Caco-2 (cell line): ENCODE data around the gene NBPF15. TPM values are rescaled to one million over a fixed set of nuclear protein-coding genes. Genes with fewer than 3 reads are reported as not detected.
"Not testable (repeated sequence)": the region's sequence is repeated elsewhere in the genome, so short reads cannot be mapped to it uniquely, and the experiment has no call there.

Experiments used
- BruUV-seq: library from RNA; stranded (reverse); fragments of 400-500 nt; replicated peaks from 2 replicates; lab custom pipeline; 2021; lab: Mats Ljungman, UMichigan
- CTCF ChIA-PET: fragments of 300-600 bp; sonication (Branson Sonifier 250); formaldehyde crosslinking; loops from one replicate; lab custom pipeline; 2022; ENCODE audit warnings: antibody characterized with exemption; lab: Charles Lee
- POLR2A ChIA-PET: fragments of 300-600 bp; sonication (Branson Sonifier 250); formaldehyde crosslinking; loops from one replicate; lab custom pipeline; 2022; ENCODE audit warnings: antibody characterized with exemption; lab: Charles Lee
- DNase-seq, 2 experiments: peaks; one replicate each; pipeline versions ENCODE4 v3.0.0 to v3.0.0-alpha.2; 2020 to 2022
- H3K27me3 ChIP-seq: replicated peaks from 2 replicates; pipeline ENCODE4 v1.6.0; 2011; ENCODE audit warnings: low read length; ENCODE audit not compliant: control insufficient read depth, insufficient read depth
- H3K36me3 ChIP-seq: 2 replicates; pipeline ENCODE4 v1.5.1; 2011; ENCODE audit warnings: low read length; ENCODE audit not compliant: control insufficient read depth, insufficient read depth
- H3K4me1 ChIP-seq: fragments of 250-450 bp; sonication (Bioruptor Pico); 2 replicates; pipeline ENCODE4 v1.5.1; 2020; ENCODE audit warnings: mild to moderate bottlenecking
- H3K4me3 ChIP-seq: 2 replicates; pipeline ENCODE4 v1.5.1; 2011; ENCODE audit warnings: low read depth, mild to moderate bottlenecking, control low read depth, low read length
- H3K9me3 ChIP-seq: fragments of 250-450 bp; sonication (Bioruptor Pico); 2 replicates; pipeline ENCODE4 v1.5.1; 2020; ENCODE audit warnings: mild to moderate bottlenecking, moderate library complexity
- H3K27ac Mint-ChIP-seq: one replicate; pipeline ENCODE4 v1.8.0; 2022; ENCODE audit warnings: mixed read lengths; ENCODE audit not compliant: unreplicated experiment
- H3K27me3 Mint-ChIP-seq: one replicate; pipeline ENCODE4 v1.8.0; 2022; ENCODE audit warnings: mixed read lengths; ENCODE audit not compliant: insufficient read depth, unreplicated experiment
- H3K36me3 Mint-ChIP-seq: one replicate; pipeline ENCODE4 v1.8.0; 2022; ENCODE audit warnings: mild to moderate bottlenecking, mixed read lengths; ENCODE audit not compliant: insufficient read depth, unreplicated experiment
- H3K4me1 Mint-ChIP-seq: one replicate; pipeline ENCODE4 v1.8.0; 2022; ENCODE audit warnings: low read depth, mixed read lengths; ENCODE audit not compliant: unreplicated experiment
- H3K4me3 Mint-ChIP-seq: one replicate; pipeline ENCODE4 v1.8.0; 2022; ENCODE audit warnings: mild to moderate bottlenecking, moderate library complexity, mixed read lengths; ENCODE audit not compliant: unreplicated experiment
- H3K9me3 Mint-ChIP-seq: one replicate; pipeline ENCODE4 v1.8.0; 2022; ENCODE audit warnings: mixed read lengths; ENCODE audit not compliant: unreplicated experiment
- intact Hi-C: fragments of 100-400 bp; cut with micrococcal nuclease; formaldehyde crosslinking; loops from one replicate; pipeline ENCODE4 v1.10.0; 2022; ENCODE audit not compliant: unreplicated experiment
- total RNA-seq: library from RNA; stranded (reverse); gene quantifications from 2 replicates; pipeline ENCODE4 v1.2.3, GENCODE V29; 2022

The NBPF15 gene
- total RNA-seq, 1 experiment from 2014 or later: 35.0 TPM

DNA sequence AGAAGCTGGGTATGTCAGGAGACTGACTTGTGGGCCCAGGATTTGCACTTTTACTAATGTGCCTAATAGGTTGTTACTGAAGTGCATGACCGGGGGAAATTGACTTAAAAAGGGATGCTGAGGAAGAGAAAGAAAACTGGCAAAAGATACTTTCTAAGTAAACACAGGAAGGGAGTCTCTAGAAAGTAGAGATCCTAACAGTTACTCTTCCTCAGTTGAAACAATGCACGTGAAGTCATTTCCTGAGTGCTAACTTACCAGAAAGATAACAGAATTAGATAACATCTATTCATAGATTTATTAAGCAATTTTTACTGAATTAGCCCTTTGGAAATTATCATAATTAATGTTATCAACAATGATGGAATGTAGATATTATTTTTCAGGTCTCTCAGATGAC, 12.4 kb upstream of the NBPF15 start:
- H3K36me3 Mint-ChIP-seq, H3K4me3 Mint-ChIP-seq, intact Hi-C loops, POLR2A ChIA-PET, H3K9me3 Mint-ChIP-seq, H3K4me1 ChIP-seq, H3K27ac Mint-ChIP-seq, BruUV-seq, H3K27me3 Mint-ChIP-seq, CTCF ChIA-PET, H3K36me3 ChIP-seq, H3K27me3 ChIP-seq, H3K9me3 ChIP-seq, H3K4me1 Mint-ChIP-seq, DNase-seq, H3K4me3 ChIP-seq: not testable (repeated sequence)

DNA sequence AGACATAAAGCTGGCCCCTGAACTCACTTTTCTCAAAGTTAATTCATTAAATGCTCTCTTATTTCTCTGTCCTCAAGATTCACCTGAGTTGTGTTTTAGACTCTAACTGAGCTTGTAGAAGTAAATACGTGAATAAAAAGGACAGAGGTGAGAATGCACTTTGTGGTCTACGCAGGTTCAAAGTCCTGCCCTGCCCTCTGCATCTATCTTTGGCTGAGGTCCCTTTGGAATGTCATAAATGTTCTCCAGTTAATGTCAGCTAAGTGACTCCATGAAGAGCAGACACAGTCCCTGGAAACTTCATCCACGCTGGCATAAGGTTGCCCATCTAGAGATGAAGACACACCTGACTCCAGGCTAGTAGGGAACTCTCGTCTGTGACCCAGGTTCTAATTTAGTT, 10.0 kb upstream of the NBPF15 start:
- BruUV-seq: not testable (repeated sequence)

DNA sequence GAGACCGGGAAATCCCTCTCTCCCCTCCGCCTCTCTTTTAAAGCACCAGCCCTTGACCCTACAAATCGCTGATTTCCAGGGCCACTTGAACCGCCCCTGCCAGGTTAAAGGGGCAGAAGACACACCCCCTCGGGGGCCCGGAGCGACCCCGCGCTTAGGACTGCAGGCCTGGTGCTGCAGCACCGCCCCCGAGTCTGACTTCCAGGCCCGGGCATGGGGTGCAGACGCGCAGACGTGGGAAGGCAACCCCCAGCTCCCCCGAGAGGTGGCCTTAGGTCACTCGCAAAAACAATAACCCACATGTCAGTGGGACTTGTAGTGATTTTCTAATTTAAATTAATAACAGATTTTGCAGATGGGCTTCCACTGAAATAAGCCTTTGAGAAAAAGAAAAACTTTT, 309 bp upstream of the NBPF15 start:
- H3K9me3 Mint-ChIP-seq, H3K36me3 ChIP-seq, DNase-seq, H3K27me3 ChIP-seq, H3K9me3 ChIP-seq, POLR2A ChIA-PET, CTCF ChIA-PET, H3K27me3 Mint-ChIP-seq, H3K4me3 ChIP-seq, intact Hi-C loops, H3K4me1 ChIP-seq, H3K36me3 Mint-ChIP-seq, H3K4me1 Mint-ChIP-seq, BruUV-seq: not testable (repeated sequence)
- Mint-ChIP-seq H3K27ac (peak overlapping the region; percentile 38), H3K4me3 (peak overlapping the region; percentile 87)

More for the DNA sequence above, 10.0 kb upstream of the NBPF15 start:
- intact Hi-C loops, H3K36me3 ChIP-seq, H3K9me3 Mint-ChIP-seq, H3K4me3 ChIP-seq, DNase-seq, H3K36me3 Mint-ChIP-seq, H3K27me3 Mint-ChIP-seq, H3K4me1 Mint-ChIP-seq, H3K4me1 ChIP-seq, POLR2A ChIA-PET, H3K27ac Mint-ChIP-seq, H3K27me3 ChIP-seq, H3K9me3 ChIP-seq, CTCF ChIA-PET, H3K4me3 Mint-ChIP-seq: not testable (repeated sequence)

DNA sequence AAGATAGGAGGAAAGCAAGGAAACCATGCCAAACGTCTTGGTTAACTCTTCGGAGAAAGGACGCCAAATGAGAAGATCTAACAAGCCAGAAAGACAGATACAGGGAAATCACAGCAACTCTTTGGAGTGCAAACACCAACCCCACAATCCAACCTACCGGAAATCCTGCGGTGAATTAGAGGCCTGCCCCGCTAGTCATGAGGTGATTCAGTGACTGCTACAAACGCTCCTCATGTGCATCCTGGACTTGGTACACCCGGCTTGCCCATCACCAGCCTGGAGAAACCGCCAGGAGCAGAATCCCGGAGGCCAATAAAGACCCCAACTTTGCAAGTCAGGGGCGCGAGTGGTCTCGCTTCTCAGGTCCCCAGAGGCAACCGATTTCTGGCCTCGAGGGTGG, 783 bp downstream of the NBPF15 start:
- peak overlapping the region; percentile 87 for H3K4me3 Mint-ChIP-seq
- BruUV-seq, H3K27ac Mint-ChIP-seq, DNase-seq, CTCF ChIA-PET, H3K36me3 ChIP-seq, H3K4me1 Mint-ChIP-seq, POLR2A ChIA-PET, H3K9me3 ChIP-seq, H3K27me3 ChIP-seq, H3K36me3 Mint-ChIP-seq, H3K9me3 Mint-ChIP-seq, H3K27me3 Mint-ChIP-seq, intact Hi-C loops, H3K4me1 ChIP-seq: not testable (repeated sequence)
- peak overlapping the region; percentile 63 for H3K4me3 ChIP-seq

DNA sequence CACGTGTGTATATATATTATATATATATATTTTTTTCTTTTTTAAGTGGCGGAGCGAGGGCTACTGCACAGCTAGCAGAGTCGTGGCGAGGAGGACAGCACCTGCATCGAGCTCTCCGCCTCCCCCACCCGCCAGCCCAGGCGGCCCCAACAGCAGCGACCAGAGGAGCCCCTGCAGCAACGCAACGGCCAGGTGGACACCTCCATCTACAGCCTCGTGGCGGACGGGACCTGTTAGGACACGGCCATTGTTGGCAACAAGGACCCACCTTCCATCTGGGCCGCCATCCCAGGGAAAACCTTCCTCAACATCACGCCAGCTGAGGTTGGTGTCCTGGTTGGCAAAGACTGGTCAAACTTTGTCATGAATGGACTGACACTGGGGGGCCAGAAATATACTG, 19.1 kb downstream of the NBPF15 start:
- H3K27me3 Mint-ChIP-seq, BruUV-seq, H3K36me3 ChIP-seq, H3K27ac Mint-ChIP-seq, H3K4me1 Mint-ChIP-seq, H3K36me3 Mint-ChIP-seq, intact Hi-C loops, POLR2A ChIA-PET, DNase-seq, H3K4me1 ChIP-seq, H3K27me3 ChIP-seq, H3K4me3 ChIP-seq, H3K4me3 Mint-ChIP-seq, H3K9me3 ChIP-seq, CTCF ChIA-PET, H3K9me3 Mint-ChIP-seq: not testable (repeated sequence)

DNA sequence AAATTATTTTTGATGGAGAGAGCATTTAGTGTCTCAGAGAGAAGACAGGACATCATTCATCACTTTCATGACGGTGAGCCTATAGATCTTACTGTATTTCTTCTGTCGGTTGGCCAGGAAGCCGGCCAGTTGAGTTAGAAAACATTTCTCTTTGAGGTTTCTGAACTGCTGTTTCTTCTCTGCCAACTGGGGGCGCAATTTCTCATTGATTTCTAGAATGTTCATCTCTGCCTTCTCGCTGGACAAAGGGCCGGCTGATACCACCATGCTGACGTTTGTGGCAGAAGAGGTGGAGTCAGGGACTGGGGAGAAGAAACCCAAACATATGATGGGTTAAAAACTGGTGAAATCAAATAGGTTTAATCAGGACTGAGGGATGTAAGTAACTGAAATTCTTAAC, 21.7 kb downstream of the NBPF15 start:
- H3K4me1 Mint-ChIP-seq, BruUV-seq, H3K9me3 Mint-ChIP-seq, H3K36me3 Mint-ChIP-seq, CTCF ChIA-PET, H3K27me3 Mint-ChIP-seq, H3K27me3 ChIP-seq, H3K9me3 ChIP-seq, H3K36me3 ChIP-seq, H3K4me3 ChIP-seq, DNase-seq, H3K27ac Mint-ChIP-seq, H3K4me1 ChIP-seq, H3K4me3 Mint-ChIP-seq, POLR2A ChIA-PET, intact Hi-C loops: not testable (repeated sequence)

DNA sequence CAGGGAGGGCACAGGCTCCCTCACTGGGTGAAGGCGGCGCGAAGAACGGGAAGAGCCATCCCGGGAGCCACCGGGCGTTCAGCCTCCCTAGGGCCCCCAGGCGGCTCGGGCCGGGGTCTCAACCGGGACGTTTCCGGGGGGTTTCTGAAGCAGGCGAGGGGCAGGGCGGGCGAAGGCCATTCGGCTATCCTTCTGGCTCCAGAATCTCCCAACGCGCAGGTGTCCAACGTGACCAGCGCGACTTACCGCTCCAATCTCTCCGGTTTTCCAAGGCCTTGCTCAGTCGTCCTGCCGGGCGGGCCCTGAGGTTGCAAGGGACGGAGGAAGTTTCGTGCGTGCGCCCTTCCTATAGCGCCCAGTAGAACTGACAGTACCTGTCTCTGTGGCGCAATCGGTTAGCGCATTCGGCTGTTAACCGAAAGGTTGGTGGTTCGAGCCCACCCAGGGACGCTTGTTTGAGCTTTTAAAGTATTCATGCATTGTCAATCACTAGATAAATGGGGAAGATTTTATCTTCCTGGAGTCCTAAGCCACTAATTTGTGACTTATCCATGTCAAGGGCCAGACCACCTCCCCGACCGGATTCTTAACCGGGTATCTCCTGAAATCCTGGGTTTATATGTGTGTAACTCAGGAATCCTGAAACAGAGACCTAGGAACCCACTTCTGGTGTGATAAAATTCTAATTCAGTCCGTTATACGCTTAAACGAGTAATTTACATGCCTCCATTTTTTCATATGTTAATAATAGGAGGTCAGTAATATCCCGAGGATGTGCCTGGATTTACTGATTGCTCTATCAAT, 42.4 kb downstream of the NBPF15 start:
- H3K4me3 ChIP-seq: peak overlapping the region; percentile 19
- H3K27me3 ChIP-seq, CTCF ChIA-PET, H3K4me1 Mint-ChIP-seq, H3K27me3 Mint-ChIP-seq, POLR2A ChIA-PET, BruUV-seq, H3K36me3 ChIP-seq, intact Hi-C loops, H3K9me3 ChIP-seq, H3K27ac Mint-ChIP-seq, H3K4me1 ChIP-seq, H3K9me3 Mint-ChIP-seq: not testable (repeated sequence)
- DNase-seq: peak; percentile 50 to 53
- H3K4me3 Mint-ChIP-seq: peak overlapping the region; percentile 66
- H3K36me3 Mint-ChIP-seq: peaks cover 16% of the 10 kb centered on the region
